A673 (cell line): ENCODE results near the gene ZNF786. TPM values are rescaled to one million over a fixed set of nuclear protein-coding genes. Genes with fewer than 3 reads are reported as not detected.

Source experiments
- BruUV-seq: library from RNA; stranded (reverse); fragments of 400-500 nt; replicated peaks from 2 replicates; lab custom pipeline; 2021; lab: Mats Ljungman, UMichigan
- CTCF ChIA-PET: fragments of 300-600 bp; sonication (Branson Sonifier 250); formaldehyde crosslinking; loops from one replicate; lab custom pipeline; 2022; ENCODE audit warnings: antibody characterized with exemption; lab: Charles Lee
- POLR2A ChIA-PET: fragments of 300-600 bp; sonication (Branson Sonifier 250); formaldehyde crosslinking; loops from one replicate; lab custom pipeline; 2022; ENCODE audit warnings: antibody characterized with exemption; ENCODE audit not compliant: low non-redundant PET; lab: Charles Lee
- DNase-seq: peaks from one replicate; pipeline ENCODE4 v3.0.0-alpha.2; 2015; ENCODE audit warnings: low spot score
- H3K27ac ChIP-seq: fragments of 200-600 bp; sonication (generic); 2 replicates; pipeline ENCODE4 v1.5.1; 2016; ENCODE audit warnings: mixed run types, low read depth, mild to moderate bottlenecking, mixed read lengths, antibody characterized with exemption, low read length; ENCODE audit not compliant: poor library complexity, severe bottlenecking
- H3K27me3 ChIP-seq: fragments of 200-600 bp; sonication (generic); replicated peaks from 2 replicates; pipeline ENCODE4 v1.6.1; 2017; ENCODE audit warnings: mixed run types, low read depth, mild to moderate bottlenecking, mixed read lengths, antibody characterized with exemption, low read length; ENCODE audit not compliant: insufficient read depth, poor library complexity
- H3K36me3 ChIP-seq: fragments of 200-600 bp; sonication (generic); 2 replicates; pipeline ENCODE4 v1.6.1; 2016; ENCODE audit warnings: mixed run types, mild to moderate bottlenecking, mixed read lengths, antibody characterized with exemption, low read length; ENCODE audit not compliant: insufficient read depth, poor library complexity, severe bottlenecking
- H3K4me1 ChIP-seq: fragments of 200-600 bp; sonication (generic); 2 replicates; pipeline ENCODE4 v1.6.1; 2017; ENCODE audit warnings: mixed run types, mild to moderate bottlenecking, mixed read lengths, antibody characterized with exemption, low read length; ENCODE audit not compliant: insufficient read depth, poor library complexity, severe bottlenecking
- H3K4me3 ChIP-seq: fragments of 200-600 bp; sonication (generic); 2 replicates; pipeline ENCODE4 v1.5.1; 2016; ENCODE audit warnings: low read depth, mixed run types, mild to moderate bottlenecking, mixed read lengths, low read length; ENCODE audit not compliant: poor library complexity, severe bottlenecking
- H3K9me3 ChIP-seq: fragments of 200-600 bp; sonication (generic); 2 replicates; pipeline ENCODE4 v1.6.1; 2016; ENCODE audit warnings: mixed run types, low read depth, mild to moderate bottlenecking, mixed read lengths, antibody characterized with exemption, low read length; ENCODE audit not compliant: poor library complexity, severe bottlenecking
- EZH2 ChIP-seq: fragments of 200-600 bp; sonication (generic); IDR thresholded peaks from 2 replicates; pipeline ENCODE4 v1.6.1; 2017; ENCODE audit warnings: borderline replicate concordance, low read depth, mild to moderate bottlenecking, mixed read lengths, antibody characterized with exemption, low read length; ENCODE audit not compliant: poor library complexity, severe bottlenecking
- intact Hi-C: fragments of 100-400 bp; cut with micrococcal nuclease; formaldehyde crosslinking; loops from one replicate; pipeline ENCODE4 v1.10.0; 2022; ENCODE audit not compliant: unreplicated experiment
- total RNA-seq: library from RNA; stranded (reverse); gene quantifications from 2 replicates; pipeline ENCODE4 v1.2.3, GENCODE V29; 2021
- TF ChIP-seq, protein P1 (sequence below): fragments of 300-800, 200-600 bp; sonication (generic); conservative IDR thresholded peaks from 2 replicates; pipeline ENCODE4 v1.5.1; 2017; ENCODE audit warnings: low read depth, mild to moderate bottlenecking, antibody characterized with exemption, low read length, moderate library complexity, mixed read lengths

ZNF786 gene
- total RNA-seq, 1 experiment from 2014 or later: 9.8 TPM

DNA sequence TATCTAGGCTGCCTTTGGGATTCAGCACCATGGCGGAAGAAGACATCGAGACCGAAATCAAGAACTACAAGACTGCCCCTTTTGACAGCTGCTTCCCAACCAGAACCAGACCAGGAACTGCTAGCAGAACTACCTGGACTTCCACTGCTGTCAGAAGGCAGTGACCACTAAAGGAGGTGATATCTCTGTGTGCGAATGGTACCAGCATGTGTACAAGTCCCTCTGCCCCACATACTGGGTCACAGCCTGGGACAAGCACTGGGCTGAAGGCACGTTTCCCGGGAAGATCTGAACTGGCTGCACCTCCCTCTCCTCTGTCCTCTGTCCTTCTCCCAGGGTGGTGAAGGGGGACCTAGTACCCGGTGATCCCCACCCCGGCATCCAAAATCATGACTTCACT lies 36.6 kb downstream of the ZNF786 start:
- BruUV-seq: no TSS peak
- POLR2A ChIA-PET: no interaction called here
- intact Hi-C loops: no loop called here

DNA sequence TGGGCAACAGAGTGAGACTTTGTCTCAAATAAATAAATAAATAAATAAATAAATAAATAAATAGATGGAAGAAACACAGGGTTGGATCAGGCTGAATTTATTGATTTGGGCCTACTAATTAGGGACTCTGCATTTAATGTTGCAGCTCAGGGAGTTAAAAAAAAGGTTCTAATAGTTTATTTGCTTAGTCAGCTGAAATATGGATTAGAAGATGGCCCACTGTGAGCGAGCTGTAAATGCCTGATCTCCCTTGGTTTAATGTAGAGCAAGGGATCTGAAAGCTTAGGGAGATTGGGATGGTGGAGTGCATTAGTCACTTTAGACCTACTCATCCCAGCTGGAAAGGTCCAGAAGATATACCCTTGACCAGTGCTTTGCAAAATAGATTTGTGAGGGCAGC lies 37.1 kb downstream of the ZNF786 start:
- Histone ChIP-seq H3K36me3 (no peaks in the 10 kb centered on the region), H3K9me3 (no peaks in the 10 kb centered on the region), H3K4me3 (no peak overlapping the region), H3K4me1 (no peaks in the 10 kb centered on the region), H3K27me3 (no peaks in the 10 kb centered on the region), H3K27ac (no peak overlapping the region)
- no peak for DNase-seq
- TF ChIP-seq EZH2: no peak
- POLR2A ChIA-PET: no interaction called here
- CTCF ChIA-PET: interaction anchor here (1.2 kb wide), 1 partner anchor 13 kb away, joined by 3 read pairs; no protein-coding TSS in a partner anchor
- BruUV-seq: no TSS peak
- intact Hi-C loops: no loop called here

More for the DNA sequence above, 36.6 kb downstream of the ZNF786 start:
- TF ChIP-seq EZH2: no peak
- TF ChIP-seq, protein P1, sequence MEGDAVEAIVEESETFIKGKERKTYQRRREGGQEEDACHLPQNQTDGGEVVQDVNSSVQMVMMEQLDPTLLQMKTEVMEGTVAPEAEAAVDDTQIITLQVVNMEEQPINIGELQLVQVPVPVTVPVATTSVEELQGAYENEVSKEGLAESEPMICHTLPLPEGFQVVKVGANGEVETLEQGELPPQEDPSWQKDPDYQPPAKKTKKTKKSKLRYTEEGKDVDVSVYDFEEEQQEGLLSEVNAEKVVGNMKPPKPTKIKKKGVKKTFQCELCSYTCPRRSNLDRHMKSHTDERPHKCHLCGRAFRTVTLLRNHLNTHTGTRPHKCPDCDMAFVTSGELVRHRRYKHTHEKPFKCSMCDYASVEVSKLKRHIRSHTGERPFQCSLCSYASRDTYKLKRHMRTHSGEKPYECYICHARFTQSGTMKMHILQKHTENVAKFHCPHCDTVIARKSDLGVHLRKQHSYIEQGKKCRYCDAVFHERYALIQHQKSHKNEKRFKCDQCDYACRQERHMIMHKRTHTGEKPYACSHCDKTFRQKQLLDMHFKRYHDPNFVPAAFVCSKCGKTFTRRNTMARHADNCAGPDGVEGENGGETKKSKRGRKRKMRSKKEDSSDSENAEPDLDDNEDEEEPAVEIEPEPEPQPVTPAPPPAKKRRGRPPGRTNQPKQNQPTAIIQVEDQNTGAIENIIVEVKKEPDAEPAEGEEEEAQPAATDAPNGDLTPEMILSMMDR: no peak
- no peaks in the 10 kb centered on the region for H3K9me3 ChIP-seq
- no peak for DNase-seq
- H3K27ac ChIP-seq: no peak overlapping the region
- no peaks in the 10 kb centered on the region for H3K36me3 ChIP-seq
- H3K27me3 ChIP-seq: no peaks in the 10 kb centered on the region
- no peak overlapping the region for H3K4me3 ChIP-seq
- CTCF ChIA-PET: interaction anchor here (0.7 to 1.2 kb wide), 2 partner anchors 12 to 142 kb away, joined by 3 read pairs; partner anchors contain the start of gene ZNF282
- H3K4me1 ChIP-seq: no peaks in the 10 kb centered on the region

DNA sequence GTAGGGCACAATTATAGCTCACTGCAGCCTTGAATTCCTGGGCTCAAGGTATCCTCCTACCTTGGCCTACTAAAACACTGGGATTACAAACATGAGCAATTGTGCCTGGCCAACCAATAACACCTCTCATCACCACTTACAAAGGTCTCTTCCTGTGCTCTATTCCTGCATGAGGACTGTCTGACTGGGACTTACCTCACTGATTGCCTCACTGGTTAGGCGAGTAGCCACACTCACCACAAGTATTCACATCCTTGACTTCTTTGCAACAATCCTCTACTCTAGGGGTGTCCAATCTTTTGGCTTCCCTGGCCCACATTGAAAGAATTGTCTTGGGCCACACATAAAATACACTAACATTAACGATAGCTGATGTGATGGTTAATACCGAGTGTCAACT lies 39.6 kb downstream of the ZNF786 start:
- Histone ChIP-seq H3K27ac (no peak overlapping the region), H3K4me3 (no peak overlapping the region), H3K9me3 (no peaks in the 10 kb centered on the region), H3K27me3 (no peaks in the 10 kb centered on the region), H3K36me3 (no peaks in the 10 kb centered on the region), H3K4me1 (no peaks in the 10 kb centered on the region)
- DNase-seq: no peak
- ChIA-PET CTCF (no interaction called here), POLR2A (no interaction called here)
- no peak for TF ChIP-seq EZH2
- TF ChIP-seq, protein P1: no peak
- no TSS peak for BruUV-seq
- intact Hi-C loops: no loop called here

DNA sequence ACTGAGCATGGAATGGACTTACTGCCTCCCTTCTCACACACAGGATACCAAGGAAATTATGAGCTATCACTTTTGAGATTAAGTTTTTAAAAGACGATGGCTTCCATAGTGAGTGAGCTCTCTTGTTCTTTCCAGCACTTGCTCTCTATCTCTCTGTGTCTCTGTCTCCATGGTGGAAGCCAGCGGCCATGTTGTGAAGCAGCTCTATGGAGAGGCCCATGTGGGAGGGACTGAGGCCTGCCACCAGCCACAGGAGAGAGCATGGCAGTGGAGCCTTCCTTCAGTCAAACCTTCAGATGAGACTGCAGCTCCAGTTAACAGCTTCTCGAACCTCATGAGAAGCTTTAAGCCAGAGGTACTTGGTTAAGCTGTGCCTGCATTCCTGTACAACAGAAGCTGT lies 41.7 kb downstream of the ZNF786 start:
- no peaks in the 10 kb centered on the region for H3K27me3 ChIP-seq
- TF ChIP-seq EZH2: no peak
- TF ChIP-seq, protein P1: no peak
- intact Hi-C loops: no loop called here
- CTCF ChIA-PET: no interaction called here
- no peak for DNase-seq
- POLR2A ChIA-PET: no interaction called here
- H3K4me1 ChIP-seq: no peaks in the 10 kb centered on the region
- BruUV-seq: no TSS peak
- H3K36me3 ChIP-seq: no peaks in the 10 kb centered on the region
- no peaks in the 10 kb centered on the region for H3K9me3 ChIP-seq
- no peak overlapping the region for H3K27ac ChIP-seq
- no peak overlapping the region for H3K4me3 ChIP-seq
